Measurements from ENCODE around the gene SYNE3.
A peak's percentile ranks its signal among the peaks of the same experiment; 100 is the strongest.
"Not testable (repeated sequence)": the region's sequence is repeated elsewhere in the genome, so short reads cannot be mapped to it uniquely, and the experiment has no call there.

SYNE3 gene

DNA sequence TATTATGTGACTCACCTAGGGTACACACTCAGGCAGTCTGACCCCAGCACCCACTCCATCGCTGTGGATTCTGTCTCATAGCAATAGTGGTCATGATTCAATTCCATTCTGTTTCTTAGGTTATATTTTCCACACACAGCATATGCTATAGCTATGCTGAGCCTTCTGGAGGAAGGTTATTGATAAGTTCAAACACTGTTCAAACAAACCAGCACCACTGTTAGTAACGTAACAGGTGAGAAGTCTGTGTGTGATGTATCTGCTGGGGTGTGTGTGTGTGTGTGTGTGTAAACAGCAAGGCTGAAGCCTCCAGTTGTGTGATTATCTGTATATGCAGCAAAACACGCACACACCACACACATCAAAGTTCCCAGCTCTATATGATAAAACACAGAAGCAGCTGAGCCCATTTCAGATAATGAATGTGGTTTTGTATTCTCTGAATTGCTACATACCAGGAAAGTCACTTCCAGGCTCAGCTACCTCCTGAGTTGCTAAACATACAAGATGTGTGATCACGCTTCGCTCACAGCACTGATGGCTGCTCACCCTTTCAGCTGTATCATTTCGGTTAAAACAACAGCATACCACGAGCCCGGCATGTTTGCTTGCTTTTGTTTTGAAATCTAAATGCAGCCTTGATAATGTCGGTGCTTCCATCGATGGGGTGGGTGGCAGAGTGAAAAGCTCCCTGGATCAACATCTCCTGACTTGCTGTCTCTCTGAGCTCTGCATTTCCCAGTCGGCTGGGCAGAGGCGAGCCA lies 6.8 kb upstream of the SYNE3 start:
- peak in 2 of 4 experiments; percentile 29 to 51 for DNase-seq

DNA sequence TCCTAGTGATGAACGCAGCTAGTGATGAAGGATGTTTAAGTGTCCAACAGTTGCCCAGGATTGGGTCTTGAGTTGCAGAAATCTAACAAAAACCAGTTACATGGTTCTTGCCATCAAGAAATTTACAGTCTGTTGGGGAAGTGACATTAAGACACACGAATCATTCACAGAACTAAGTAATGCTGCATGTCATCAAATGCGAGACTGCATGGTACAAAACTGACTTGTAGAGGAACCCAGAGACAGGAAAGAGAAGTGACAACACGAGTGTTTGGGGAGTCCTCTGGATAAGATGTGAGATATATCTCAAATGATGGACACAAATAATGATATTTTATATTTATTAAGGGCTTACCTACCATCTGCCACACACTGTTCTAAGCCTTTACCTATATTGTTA lies 6.1 kb upstream of the SYNE3 start:
- DNase-seq = no peak

DNA sequence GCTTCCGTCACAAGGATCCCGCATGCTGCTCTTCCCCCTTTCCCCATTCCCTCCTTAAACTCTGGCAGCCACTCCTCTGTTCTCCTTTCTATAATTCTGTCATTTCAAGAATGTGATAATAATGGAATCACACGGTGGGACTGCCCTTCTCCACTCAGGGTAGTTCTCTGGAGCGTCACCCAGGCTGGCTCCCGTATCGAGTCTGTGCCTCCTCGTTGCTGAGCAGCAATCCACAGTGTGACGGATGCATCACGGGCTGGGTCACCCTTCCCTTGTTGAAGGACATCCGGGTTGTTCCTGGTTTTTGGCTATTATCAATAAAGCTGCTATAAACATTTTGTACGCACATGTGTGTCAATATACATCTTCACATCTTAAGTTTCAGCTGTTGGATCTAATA lies 5.7 kb upstream of the SYNE3 start:
- DNase-seq = no peak

DNA sequence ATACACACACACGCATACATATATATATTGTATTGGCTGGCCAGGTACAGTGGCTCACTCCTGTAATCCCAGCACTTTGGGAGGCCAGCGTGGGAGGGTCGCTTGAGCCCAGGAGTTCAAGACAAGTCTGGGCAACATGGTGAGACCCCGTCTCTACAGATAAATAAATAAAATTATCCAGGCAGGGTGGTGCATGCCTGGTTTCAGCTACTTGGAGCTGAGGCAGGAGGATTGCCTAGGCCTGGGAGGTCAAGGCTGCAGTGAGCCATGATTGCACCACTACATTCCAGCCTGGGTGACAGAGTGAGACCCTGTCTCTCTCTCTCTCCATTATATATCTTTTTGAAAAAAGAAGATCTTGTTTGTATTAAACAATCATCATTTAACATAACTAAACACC lies 4.6 kb upstream of the SYNE3 start:
- DNase-seq = no peak

DNA sequence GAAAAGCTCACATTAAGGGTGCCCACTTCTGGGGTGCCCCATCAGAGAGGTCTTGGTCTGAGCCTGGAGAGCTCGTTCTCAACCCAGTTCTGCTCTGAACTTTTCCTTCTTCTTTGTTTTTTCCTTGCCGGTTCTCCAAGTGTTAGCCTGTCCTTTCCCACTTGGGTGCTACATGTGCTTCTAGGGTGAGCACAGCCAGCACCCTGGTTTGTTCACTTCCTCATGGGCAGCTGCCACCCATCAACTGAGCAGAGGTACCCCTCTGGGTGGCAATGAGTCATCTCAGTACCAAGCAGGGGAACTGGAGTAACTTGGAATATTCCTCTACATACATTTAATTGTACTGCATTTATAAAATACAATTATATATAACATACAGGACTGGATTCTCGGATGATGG lies 3.9 kb upstream of the SYNE3 start:
- DNase-seq = no peak

DNA sequence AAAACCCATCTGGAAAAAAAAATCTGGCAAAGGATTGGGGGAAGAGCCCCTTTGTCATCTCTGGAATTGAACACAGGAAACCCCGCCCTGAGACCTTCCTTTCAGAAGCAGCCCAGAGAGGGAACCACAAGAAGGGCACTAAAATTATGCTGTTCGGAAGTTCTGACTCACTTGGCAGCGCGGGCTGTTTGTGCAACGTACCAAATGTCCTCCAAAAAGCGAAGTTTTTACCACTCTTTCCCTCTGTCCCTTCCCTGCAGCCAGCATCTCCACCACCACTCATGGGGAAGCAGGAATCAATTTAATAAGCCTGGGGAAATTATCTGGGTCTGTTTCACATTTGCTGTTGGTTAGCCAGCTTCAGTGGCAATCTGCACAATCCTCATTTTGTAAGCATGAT lies 3.2 kb upstream of the SYNE3 start:
- peak in 3 of 4 experiments; percentile 33 to 56 (median 47) for DNase-seq

DNA sequence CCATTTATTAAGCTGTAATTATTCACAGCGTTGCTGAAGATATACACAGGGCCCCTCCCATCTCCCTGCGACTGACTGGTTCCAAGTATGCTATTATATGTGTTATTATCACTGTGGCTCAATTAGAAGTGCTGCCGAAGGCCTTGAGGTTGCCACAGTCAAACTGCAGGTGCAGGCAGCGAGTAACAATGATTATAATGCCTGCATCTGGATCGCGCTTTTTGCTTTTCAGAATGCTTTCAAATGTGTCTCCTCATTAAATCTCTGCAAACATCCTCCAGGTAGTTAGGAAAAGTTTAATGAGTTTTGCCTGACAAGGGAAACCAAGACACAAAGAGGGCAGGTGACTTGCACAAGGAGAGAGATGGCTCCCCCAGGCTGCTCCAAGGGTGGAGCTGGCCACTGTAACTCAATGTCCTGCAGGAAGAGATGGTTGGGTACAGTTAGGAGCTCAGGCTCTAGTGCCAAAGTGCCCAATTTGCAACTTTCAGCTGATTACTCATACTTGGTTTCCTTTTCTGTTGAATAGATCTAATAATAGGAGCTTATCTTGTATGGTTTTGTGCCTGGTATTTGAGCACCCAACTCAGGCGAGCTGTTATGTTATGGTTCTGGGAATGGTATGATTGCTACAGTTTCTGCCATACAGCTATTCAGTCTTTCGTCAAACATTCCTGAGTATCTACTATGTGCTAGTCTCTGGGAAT lies 1.7 kb upstream of the SYNE3 start:
- DNase-seq = no peak

DNA sequence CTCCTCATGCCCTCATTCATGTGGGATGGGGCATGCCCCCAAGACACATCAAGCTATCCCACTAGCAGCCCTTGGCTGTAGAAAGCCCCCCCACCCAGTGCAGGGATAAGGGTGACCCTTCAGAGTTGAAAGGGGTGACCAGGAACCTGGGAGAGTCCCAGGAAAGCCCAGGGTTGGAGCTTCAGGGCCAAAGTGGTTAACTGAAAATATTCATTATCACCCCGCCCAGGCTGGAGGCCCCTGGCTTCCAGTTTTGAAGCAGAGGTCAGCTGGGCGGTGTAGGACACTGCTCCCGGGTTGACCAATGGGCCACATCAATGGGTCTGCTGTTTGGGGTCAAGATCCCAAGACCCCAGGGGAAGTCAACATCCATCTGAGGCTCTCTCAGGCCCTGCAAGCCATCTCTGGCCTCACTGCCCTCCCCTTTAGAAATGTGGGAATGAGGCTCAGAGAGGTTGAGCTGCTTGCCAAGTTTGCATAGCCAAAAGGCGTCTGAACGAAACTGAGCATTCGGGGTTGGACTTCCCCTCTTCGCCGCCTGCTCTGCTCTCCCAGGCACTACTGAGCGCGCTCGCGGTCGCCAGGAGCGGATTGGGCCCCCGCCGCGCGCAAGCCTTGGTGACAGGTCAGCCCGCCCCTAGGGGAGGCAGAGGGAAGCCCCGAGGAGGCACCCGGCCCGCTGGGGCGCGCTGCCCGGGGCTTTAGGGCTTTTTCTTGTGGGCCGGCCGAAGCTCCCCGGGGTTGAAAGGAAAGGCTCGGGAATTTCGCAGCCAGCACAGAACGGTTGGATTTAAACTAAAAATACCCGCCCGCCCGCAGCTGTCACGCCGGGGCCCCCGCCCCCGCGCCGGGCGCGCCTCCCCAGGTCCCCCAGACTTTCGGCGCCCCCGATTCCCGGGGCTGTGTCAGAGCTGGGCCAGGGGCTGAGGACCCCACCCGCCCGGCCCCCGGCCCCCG lies 576 bp downstream of the SYNE3 start:
- DNase-seq = peak; percentile 65 to 70 (median 68)

DNA sequence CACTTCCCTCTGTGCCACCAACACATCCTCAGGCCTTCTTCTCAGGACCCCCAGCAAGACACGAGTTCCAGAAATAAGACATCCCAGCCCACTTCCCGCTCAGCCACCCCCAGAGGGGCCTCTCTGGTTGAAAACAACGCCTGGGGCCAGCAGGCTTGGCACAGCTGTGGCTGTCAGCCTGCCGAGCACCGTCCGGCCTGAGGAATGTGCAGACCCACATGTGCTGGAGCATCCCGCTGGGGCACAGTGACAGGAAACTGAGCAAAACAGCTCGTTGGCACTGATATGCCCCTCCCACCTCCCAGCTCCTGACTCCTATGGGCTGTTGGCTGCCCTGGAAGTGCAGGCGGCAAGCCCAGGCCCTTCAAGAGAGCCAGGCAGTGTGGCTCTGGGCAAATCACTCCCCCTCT lies 1.4 kb downstream of the SYNE3 start:
- DNase-seq = no peak

DNA sequence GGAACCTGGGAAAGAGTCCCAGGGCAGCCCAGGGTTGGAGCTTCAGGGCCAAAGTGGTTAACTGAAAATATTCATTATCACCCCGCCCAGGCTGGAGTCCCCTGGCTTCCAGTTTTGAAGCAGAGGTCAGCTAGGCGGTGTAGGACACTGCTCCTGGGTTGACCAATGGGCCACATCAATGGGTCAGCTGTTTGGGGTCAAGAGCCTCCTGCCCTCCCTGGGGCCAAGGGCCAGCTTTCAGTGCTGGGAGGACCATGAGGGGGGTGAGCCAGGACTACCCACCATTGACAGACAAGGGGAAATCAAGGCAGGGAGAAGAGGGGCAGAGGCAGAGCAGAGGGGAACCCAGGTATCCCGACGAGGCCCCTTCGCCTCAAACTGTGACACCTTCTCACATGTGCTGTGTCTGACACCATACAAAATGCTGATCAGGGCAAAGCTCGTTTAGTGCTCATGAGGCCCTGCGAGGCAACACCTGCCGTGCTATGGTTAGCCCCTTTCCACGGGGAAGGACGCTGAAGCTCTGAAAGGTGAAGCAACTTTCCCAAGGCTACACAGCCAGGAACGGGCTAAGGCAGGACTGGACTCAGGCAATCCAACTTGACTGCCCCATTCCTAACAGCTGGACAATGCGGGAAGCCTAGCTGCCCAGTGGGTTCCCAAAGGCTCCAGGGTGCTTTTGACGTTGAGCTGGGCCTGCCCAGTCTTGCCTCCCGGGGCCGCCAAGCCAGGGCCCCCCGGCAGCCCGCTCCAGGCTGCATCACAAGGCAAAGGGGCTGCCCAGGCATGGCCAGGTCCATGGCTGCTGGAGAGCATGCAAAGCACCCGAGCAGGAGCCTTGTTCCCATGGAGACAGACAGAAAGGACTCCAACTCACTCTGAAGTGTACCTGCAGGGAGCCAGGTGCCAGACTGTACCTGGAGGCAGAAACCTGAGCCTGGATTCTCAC lies 2.0 kb downstream of the SYNE3 start:
- no peak for DNase-seq

DNA sequence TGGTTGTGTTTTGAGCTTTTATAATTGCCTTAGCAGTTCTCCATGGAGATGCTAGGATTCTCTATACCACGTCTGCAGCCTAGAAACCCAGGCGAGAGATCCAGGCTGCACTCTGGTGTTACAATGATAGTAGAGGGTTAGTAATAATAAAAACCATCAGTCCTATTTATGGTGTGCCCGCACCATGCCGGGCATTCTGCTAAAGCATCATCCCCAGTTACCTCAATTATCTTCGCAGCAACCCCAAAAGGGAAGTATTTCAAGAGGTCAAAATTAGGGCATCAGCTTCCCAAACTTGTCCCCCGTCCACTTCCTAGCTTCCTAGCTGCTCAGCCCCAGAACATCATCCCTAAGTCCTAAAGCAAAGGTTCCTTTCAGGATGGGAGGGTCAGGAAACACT lies 3.2 kb downstream of the SYNE3 start:
- no peak for DNase-seq

DNA sequence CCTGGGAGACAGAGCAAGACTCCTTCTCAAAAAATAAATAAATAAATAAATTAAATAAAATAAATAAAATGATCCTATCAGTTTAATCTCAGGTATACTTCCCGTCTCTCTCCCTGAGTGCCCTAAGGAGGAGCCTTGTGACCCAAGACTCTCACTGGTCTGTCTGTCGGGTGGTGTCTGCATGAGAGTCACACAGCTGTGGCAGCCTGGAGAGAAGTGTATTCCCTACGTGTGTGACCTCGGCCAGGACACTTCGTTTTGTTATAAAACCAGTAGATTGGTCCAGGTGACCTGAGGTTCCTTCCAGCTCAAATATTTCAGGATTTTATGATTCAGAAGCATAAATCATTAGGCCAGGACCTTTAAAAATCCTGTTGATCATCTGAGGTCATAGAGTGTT lies 4.8 kb downstream of the SYNE3 start:
- no peak for DNase-seq

DNA sequence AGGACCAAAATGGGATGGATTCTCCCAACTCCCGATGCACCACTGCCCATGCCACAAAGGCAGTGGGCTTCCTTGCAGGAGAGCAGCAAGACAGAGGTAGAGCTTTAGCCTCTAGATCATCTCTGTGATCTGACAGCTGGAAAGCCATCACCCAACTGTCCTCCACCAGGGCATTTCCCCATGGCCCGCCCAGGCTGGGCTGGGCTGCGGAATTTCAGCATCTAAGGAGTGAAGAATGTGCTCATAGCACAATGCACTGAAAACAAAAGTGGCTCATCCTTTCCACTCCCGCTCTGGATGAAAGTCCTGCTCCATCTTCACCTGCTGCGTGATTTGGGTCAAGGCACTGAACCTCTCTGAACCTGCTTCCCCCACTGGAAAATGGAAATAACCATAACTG lies 5.6 kb downstream of the SYNE3 start:
- DNase-seq = no peak

DNA sequence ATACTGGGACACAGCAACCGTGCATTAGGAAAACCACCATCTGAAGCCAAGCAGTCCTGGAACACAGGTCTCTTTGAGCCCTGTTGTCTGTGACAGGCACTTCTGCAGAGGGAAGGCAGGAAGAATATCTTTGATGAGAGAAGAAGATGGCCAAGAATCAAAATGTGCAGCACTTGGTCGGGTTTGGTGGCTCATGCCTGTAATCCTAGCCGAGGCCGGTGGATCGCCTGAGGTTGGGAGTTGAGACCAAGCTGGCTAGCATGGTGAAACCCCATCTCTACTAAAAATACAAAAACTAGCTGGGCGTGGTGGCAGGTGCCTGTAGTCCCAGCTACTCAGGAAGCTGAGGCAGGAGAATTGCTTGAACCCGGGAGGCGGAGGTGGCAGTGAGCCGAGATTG lies 6.1 kb downstream of the SYNE3 start:
- DNase-seq = not testable (repeated sequence)

DNA sequence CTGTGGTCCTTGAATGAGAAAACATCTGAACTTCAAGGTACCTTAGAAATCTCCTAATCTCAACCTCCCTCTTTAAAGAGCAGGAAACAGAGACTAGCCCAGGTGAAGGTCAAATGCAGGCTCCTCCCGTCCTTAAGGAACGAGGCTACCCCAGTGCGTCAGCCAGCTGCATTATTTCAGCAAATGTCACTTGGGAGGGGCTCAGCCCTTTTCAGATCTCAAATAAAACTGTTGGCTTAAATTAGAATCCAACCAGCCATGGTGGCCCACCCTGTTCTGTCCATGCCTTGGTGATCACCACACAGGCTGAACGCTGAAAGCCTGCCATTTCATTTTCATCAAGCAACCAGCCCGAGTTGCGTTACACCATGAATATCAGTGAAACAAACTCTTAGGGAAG lies 7.0 kb downstream of the SYNE3 start:
- DNase-seq = no peak

DNA sequence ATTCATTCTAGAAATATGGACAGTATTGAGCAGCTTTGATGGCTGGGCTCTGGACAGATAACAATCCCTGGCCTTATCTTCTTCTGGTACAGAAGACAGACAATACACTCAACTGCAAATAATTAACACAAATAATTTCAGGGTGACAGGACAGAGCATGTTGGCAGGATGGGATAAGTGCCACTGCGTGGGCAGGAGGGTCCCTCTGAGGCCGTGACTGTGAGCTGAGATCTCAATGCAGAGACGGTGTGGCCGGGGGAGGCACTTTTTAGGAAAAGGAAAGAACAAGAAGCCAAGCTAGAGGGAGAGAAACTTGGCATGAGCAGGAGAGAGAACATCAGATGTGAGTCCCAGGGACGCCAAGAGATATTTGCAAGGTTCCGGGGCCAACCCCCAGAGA lies 8.1 kb downstream of the SYNE3 start:
- no peak for DNase-seq

DNA sequence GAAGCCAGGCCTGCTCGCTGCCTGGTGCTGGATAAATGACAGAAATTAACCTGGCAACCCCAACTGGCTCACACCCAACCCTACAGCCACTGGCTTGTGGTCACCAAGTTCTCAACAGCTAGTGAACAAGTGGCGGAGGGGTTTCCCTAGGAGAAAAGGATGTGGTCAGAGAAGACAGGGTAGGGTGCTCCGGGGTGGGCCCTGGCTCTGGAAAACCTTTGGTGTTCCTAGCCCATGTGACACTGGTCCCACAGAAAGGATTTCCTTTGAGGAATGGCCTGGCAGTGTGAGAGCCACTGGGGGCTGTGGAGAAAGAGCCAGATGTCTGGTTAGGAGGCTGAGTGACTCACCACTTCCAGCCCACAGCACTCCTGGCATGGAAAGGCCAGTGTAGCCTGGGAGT lies 8.7 kb downstream of the SYNE3 start:
- no peak for DNase-seq

DNA sequence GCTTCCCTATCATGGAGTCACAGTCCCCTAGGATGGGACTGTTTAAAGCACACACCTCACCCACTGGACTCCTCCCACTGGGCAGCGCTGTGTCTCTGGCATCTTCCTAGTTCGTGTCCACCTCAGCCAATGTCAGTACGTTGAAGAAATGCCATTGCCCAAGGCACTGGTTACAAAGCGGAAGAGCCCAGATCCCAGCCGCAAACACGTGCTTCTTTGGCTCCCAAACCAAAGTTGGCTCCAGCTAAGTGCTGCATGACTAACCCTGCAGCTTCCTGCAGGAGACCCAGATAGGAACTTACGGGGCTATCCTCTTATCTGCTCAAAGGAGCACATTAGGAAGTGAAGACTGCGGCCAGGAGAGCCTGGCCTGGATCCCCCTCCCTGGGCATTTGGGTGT lies 9.3 kb downstream of the SYNE3 start:
- no peak for DNase-seq

DNA sequence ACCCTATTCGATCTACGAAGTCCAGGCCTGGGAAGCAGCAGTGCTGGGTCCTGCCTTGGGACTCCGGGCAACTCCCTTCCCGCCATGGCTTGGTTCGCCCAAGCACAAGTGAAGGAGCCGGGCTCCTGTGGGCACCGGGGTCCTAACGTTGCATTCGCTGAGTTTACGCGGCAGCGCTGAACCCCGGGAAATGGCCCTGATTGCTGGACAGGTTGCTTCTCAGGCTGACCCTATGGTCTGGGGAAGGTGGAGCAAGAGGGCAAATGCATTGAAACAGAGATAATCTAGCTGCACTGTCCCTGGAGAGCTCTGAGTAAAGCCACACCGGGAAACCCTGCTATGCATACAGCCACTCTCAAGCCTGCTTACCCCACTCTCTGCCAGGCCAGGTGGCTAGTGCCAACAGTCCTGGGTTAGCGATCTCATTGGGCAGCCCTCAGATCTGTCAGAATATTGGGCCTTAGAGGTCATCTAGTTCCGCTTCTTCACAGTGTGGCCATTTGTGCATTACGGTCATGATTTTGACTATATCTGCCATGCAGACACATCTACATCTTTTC lies 11.3 kb downstream of the SYNE3 start:
- DNase-seq = no peak

DNA sequence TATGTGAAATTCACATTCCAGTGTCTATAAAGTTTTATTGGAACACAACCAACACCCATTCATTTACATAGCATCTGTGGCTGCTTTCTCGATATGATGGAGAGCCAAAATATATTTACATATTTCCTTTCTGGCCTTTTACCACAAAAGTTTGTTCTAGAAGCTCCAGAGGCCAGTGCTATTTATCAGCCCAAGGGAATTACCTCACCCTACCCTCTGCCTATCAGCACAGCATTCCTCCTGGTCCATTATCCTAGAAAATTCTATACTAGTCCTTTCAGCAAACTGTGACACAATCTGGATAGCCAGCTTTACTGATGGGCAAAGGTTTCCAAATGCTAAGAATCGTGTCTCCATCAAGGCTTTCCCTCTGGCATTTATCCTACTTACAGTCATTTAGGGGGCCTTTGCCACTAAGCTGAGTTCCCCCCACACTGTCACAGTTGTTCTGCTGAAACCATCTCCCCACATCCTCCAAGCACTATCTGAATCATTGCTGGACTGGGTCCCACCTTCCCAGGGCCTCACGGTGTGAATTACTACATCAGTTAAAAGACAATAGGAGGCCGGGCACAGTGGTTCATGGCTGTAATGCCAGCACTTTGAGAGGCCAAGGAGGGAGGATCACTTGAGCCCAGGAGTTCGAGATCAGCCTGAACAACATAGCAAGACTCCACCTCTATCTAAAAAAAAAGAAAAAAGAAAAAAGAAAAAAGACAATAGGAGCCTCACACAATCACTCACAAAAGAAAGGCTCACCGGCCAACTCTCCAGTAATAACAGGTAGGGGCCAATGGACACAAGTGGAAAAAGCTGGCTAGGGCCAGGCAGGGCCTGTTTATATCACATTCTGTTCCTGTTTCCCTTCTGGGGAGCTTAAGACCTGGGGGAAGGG lies 12.1 kb downstream of the SYNE3 start:
- DNase-seq = no peak
